ENCODE measurements around the gene PPP1R13B.

The PPP1R13B gene

DNA sequence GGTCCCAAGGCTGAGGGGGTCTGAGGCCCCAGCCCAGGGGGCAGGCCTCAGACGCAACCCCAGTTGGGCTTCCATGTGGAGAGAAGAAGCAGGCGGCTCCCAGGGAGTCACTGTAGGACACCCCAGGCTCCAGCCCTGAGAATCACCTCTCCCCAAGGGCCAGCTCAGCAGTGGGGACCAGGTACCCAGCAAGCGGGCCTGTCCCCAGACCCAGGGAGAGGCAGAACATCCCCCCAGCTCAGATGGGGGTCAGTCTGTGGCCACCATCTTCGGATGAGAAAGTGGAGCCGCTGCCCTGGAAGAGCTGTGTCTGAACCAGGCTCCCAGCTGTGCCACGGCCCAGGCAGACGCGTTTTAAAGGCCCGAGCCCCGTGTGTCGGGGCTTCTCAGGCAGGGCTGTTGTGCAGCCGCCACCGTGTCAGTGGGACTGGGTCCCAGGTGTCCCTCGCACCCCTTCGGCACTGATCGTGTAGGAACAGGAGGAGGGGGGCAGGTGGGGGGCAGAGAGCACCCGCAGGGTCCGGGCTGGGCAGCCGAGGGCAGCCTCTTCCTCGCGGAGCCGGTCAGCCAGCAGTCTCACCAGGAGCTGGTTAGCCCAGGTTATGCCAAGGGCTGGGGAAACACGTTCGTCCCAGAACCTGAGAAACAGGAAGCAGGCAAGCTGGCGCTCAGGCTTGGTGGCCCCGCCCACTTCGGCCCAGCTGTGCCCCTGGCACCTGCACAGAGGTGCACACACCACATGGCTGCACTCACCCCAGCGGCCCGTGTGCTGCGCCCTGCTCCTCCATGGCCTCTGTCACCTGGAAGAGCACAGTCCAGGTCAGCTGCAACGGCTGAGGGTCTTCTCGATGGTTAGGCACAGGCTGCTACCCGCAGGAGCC, 148.8 kb downstream of the PPP1R13B start:
- H3K27ac ChIP-seq (ENCODE audit: low read depth, low read length) = no peak overlapping the region
- H3K36me3 ChIP-seq (ENCODE audit: control insufficient read depth, insufficient read depth, low read length) = peaks cover 90% of the 10 kb centered on the region

DNA sequence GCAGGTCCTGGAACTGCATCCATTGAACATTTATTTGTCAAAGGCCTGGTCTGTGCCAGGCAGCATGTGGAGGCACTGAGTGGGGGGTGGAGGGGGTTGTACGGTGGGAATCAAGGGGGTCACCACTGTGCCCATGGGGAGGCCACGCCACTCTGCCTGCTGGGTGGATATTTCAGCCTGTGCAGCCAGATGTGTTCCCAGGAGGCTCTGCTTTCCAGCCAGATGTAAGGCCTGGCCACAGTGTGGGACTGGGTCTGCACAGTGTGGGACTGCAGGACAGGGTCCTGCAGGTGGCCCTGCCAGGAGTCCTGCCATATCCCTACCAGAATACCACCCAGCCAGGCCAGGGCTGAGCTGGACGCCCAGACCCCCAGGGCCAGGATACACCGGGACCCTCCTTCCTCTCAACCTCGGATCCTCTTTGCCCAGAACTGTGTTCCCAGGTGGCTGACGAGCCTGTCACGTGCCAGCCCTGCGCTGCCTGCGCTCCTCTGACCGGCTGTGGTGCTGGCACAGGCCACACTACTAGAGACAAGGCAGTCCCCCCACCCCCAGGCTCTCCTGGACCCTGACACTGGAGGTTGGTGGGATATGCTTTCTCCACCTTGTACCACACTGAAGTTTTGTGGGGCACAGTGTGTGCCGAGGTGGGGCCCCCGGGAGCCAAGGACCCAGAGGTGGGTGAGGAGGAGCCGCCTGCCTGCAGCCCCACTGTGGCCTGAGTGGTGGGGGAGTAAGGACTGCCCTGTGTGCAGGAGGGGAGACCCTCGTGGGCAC, 149.6 kb downstream of the PPP1R13B start:
- no peak overlapping the region for H3K27ac ChIP-seq (ENCODE audit: low read depth, low read length)
- H3K4me3 ChIP-seq (ENCODE audit: low read depth, low read length) = no peak overlapping the region
- H3K4me1 ChIP-seq (ENCODE audit: control insufficient read depth, insufficient read depth, low read length) = no peaks in the 10 kb centered on the region; the same call in 1 of the 2 replicates
- no peak overlapping the region for H3K9ac ChIP-seq (ENCODE audit: low read length)
- H3K27me3 ChIP-seq (ENCODE audit: control insufficient read depth, insufficient read depth, low read length) = no peaks in the 10 kb centered on the region
- peaks cover 92% of the 10 kb centered on the region for H3K36me3 ChIP-seq (ENCODE audit: control insufficient read depth, insufficient read depth, low read length)
- no peaks in the 10 kb centered on the region for H3K9me3 ChIP-seq (ENCODE audit: control insufficient read depth, insufficient read depth, low read depth, low read length)

More for the DNA sequence above, 148.8 kb downstream of the PPP1R13B start:
- Histone ChIP-seq H3K4me1 (ENCODE audit: control insufficient read depth, insufficient read depth, low read length) (no peaks in the 10 kb centered on the region; the same call in 1 of the 2 replicates), H3K27me3 (ENCODE audit: control insufficient read depth, insufficient read depth, low read length) (no peaks in the 10 kb centered on the region), H3K9me3 (ENCODE audit: control insufficient read depth, insufficient read depth, low read depth, low read length) (no peaks in the 10 kb centered on the region), H3K9ac (ENCODE audit: low read length) (no peak overlapping the region), H3K4me3 (ENCODE audit: low read depth, low read length) (no peak overlapping the region)

DNA sequence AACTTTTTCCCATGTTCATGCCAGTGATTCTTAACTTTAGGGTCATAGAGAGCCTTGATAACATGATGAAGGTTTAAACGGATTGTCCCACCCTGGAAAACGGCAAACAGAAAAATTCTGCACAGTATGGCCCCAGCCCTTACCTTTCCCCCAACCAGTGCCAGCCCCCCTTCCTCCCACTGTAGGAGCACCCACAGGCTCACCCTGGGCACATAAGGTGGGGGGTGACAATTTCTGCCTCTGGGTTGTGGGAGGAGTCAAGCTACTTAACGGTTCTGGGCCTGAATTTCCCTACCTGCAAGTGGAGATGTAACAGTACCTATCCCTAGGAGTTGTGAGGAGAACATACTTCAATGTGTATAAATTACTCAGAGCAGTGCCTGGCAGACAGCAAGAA, 150.2 kb downstream of the PPP1R13B start:
- no peaks in the 10 kb centered on the region for H3K9me3 ChIP-seq (ENCODE audit: control insufficient read depth, insufficient read depth, low read depth, low read length)
- no peak overlapping the region for H3K9ac ChIP-seq (ENCODE audit: low read length)
- H3K4me3 ChIP-seq (ENCODE audit: low read depth, low read length) = no peak overlapping the region
- no peaks in the 10 kb centered on the region; the same call in 1 of the 2 replicates for H3K4me1 ChIP-seq (ENCODE audit: control insufficient read depth, insufficient read depth, low read length)
- H3K27ac ChIP-seq (ENCODE audit: low read depth, low read length) = no peak overlapping the region
- no peaks in the 10 kb centered on the region for H3K27me3 ChIP-seq (ENCODE audit: control insufficient read depth, insufficient read depth, low read length)
- peaks cover 92% of the 10 kb centered on the region for H3K36me3 ChIP-seq (ENCODE audit: control insufficient read depth, insufficient read depth, low read length)

DNA sequence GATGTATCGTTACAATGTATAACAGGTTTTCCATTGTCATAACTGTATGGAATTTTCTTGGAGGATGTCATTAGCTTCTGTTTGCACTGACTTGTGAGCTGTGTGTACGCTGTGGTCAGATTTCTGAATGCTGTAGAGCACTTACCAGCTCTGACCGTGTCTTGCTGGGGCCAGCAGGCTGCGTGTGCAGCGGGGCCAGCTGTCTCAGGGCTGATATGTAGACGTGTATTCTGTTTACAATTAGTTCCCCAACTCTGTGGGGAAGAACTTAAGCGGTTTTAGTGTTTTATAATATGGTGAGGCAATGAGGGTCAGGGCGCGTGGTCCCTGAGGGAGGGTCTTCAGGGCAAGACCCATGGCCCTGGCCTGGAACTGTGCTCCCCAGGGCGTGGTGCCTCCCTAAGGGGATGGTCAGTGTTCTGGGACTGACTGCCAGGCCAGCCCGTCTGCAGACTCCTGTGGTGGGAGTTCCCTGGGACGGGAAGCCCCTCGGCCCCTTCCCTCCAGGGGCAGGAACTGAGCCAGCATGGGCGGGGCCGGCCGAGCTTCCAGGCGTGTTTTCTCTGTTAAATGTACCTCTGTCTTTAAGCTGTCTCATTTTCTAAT, 150.8 kb downstream of the PPP1R13B start:
- Histone ChIP-seq H3K4me1 (ENCODE audit: control insufficient read depth, insufficient read depth, low read length) (no peaks in the 10 kb centered on the region; the same call in 1 of the 2 replicates), H3K4me3 (ENCODE audit: low read depth, low read length) (no peak overlapping the region), H3K9ac (ENCODE audit: low read length) (no peak overlapping the region), H3K9me3 (ENCODE audit: control insufficient read depth, insufficient read depth, low read depth, low read length) (no peaks in the 10 kb centered on the region), H3K27ac (ENCODE audit: low read depth, low read length) (no peak overlapping the region), H3K36me3 (ENCODE audit: control insufficient read depth, insufficient read depth, low read length) (peaks cover 91% of the 10 kb centered on the region), H3K27me3 (ENCODE audit: control insufficient read depth, insufficient read depth, low read length) (no peaks in the 10 kb centered on the region)

DNA sequence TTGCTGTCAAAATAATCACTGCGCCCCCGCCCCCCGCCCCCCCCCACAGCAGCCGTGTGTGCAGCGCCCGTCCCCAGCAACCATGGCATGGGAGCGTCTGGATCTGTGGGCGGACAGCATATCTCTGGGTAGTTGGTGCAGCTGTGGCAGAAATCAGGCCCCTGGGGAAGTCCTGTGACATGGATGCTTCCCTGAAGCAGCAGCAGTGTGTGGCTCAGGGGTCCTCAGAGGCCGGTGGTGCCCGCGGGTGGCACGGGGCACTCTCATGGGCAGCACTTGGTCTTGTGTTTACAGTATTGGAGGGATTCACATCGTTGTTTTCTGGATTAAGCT, 151.3 kb downstream of the PPP1R13B start:
- H3K27me3 ChIP-seq (ENCODE audit: control insufficient read depth, insufficient read depth, low read length) = no peaks in the 10 kb centered on the region
- no peak overlapping the region for H3K27ac ChIP-seq (ENCODE audit: low read depth, low read length)
- H3K4me1 ChIP-seq (ENCODE audit: control insufficient read depth, insufficient read depth, low read length) = no peaks in the 10 kb centered on the region; the same call in 1 of the 2 replicates
- no peak overlapping the region for H3K4me3 ChIP-seq (ENCODE audit: low read depth, low read length)
- no peak overlapping the region for H3K9ac ChIP-seq (ENCODE audit: low read length)
- H3K36me3 ChIP-seq (ENCODE audit: control insufficient read depth, insufficient read depth, low read length) = peaks cover 86% of the 10 kb centered on the region
- no peaks in the 10 kb centered on the region for H3K9me3 ChIP-seq (ENCODE audit: control insufficient read depth, insufficient read depth, low read depth, low read length)

DNA sequence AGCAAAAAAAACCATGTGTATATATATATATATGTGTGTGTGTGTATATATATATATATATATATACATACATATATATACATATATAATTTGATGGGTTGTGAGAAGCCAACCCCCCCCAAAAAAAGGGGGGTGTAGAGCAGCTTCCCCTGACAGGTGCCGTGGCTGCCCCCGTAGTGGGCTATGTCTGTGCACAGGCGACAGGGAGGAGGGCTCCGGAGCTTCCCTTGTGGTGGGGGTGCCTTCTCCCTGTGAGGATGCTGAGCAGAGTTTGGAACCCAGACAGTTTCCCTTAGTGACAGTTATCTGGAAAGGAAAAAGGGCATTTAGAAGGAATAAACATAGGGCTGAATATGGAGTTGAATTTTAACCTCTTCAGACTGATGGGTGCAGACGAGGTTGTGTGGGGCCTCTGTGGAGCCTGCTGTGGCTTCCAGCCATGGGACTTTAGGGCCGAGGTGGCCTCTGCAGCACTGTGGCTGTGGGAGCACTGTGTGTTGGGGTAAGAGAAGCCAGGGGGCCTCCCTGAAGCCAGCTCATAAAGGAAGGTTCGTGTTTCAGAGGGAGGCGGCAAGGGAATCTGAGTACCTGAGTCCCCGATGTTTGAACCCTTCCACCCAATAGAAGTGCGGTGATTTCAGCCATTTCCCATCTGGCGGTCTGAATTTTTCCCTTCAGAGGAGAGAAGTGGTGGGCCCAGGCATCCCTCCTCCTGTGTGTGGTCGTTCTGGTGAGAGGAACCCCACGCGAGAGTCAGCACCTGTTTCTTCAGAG, 151.9 kb downstream of the PPP1R13B start:
- Histone ChIP-seq H3K9me3 (ENCODE audit: control insufficient read depth, insufficient read depth, low read depth, low read length) (no peaks in the 10 kb centered on the region), H3K27ac (ENCODE audit: low read depth, low read length) (no peak overlapping the region), H3K27me3 (ENCODE audit: control insufficient read depth, insufficient read depth, low read length) (no peaks in the 10 kb centered on the region), H3K4me3 (ENCODE audit: low read depth, low read length) (no peak overlapping the region), H3K4me1 (ENCODE audit: control insufficient read depth, insufficient read depth, low read length) (no peaks in the 10 kb centered on the region; the same call in 1 of the 2 replicates), H3K36me3 (ENCODE audit: control insufficient read depth, insufficient read depth, low read length) (peaks cover 83% of the 10 kb centered on the region), H3K9ac (ENCODE audit: low read length) (no peak overlapping the region)

DNA sequence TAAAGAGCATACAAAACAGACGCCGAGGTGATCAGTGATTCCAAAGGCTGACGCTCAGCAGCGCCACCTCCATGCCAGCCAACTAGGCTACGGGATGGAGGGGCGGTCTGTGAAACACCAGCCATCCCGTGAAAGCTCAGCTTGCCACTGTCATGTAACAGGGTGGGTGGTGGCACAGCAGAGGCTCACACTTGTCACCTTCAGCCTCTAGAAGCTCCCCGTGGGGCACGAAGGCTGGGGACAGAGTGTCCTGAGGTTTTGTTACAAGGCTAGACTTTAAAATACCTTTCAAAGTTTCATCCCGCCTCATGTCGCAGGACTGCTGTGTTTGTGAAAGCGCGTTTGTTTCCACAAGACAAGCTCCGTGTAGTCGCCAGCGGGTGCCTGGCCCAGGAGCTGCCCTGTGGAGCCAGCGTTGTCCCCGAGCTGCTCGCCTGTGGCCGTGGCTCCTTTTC, 152.8 kb downstream of the PPP1R13B start:
- Histone ChIP-seq H3K27ac (ENCODE audit: low read depth, low read length) (no peak overlapping the region), H3K9ac (ENCODE audit: low read length) (no peak overlapping the region), H3K9me3 (ENCODE audit: control insufficient read depth, insufficient read depth, low read depth, low read length) (no peaks in the 10 kb centered on the region), H3K4me3 (ENCODE audit: low read depth, low read length) (no peak overlapping the region), H3K27me3 (ENCODE audit: control insufficient read depth, insufficient read depth, low read length) (no peaks in the 10 kb centered on the region), H3K4me1 (ENCODE audit: control insufficient read depth, insufficient read depth, low read length) (peaks cover 1% of the 10 kb centered on the region; the same call in 1 of the 2 replicates), H3K36me3 (ENCODE audit: control insufficient read depth, insufficient read depth, low read length) (peaks cover 82% of the 10 kb centered on the region)

DNA sequence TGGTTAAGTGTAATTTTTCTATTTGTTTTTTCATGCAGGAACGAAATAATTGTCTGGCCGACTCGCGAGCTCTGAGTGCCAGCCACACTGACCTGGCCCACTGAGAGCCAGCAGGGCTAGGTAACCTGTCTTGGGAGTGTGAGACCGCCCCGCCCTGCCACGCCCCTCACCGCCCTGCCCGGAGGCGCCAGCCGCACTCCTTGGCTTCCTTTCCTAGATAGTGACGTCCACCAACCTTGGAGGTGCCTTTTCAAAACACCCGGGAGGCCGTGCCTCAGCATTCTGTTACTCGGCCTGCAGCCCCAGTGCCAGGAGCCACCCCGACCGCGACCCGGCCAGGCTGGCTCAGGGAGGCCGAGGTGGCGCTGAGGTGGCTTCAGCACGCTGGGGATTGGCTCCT, 153.9 kb downstream of the PPP1R13B start:
- no peaks in the 10 kb centered on the region for H3K9me3 ChIP-seq (ENCODE audit: control insufficient read depth, insufficient read depth, low read depth, low read length)
- H3K36me3 ChIP-seq (ENCODE audit: control insufficient read depth, insufficient read depth, low read length) = peaks cover 80% of the 10 kb centered on the region
- H3K27ac ChIP-seq (ENCODE audit: low read depth, low read length) = no peak overlapping the region
- H3K27me3 ChIP-seq (ENCODE audit: control insufficient read depth, insufficient read depth, low read length) = no peaks in the 10 kb centered on the region
- no peak overlapping the region for H3K9ac ChIP-seq (ENCODE audit: low read length)
- peaks cover 5% of the 10 kb centered on the region; the same call in 1 of the 2 replicates for H3K4me1 ChIP-seq (ENCODE audit: control insufficient read depth, insufficient read depth, low read length)
- H3K4me3 ChIP-seq (ENCODE audit: low read depth, low read length) = no peak overlapping the region

DNA sequence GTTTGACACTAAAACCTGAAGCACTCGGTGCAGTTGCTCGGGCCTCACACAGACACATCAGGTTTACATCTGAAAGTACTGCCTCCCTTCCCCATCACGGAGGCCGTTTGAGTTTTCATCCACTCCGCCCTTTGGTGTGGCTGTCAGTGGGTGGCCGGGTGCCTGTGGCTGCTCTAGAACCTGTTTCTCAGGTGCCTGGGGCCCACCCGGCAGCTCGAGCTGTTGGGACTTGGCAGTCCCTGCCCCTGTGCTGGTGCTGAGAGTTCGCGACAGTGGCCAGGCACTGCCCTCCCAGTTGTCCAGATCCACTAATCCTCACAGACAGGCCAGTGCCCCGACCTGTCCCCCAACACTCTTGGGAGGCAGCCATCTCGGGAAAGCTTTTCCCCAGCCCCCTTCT, 154.5 kb downstream of the PPP1R13B start:
- Histone ChIP-seq H3K4me3 (ENCODE audit: low read depth, low read length) (no peak overlapping the region), H3K36me3 (ENCODE audit: control insufficient read depth, insufficient read depth, low read length) (peaks cover 79% of the 10 kb centered on the region), H3K27ac (ENCODE audit: low read depth, low read length) (no peak overlapping the region), H3K4me1 (ENCODE audit: control insufficient read depth, insufficient read depth, low read length) (peaks cover 5% of the 10 kb centered on the region; the same call in 1 of the 2 replicates), H3K27me3 (ENCODE audit: control insufficient read depth, insufficient read depth, low read length) (no peaks in the 10 kb centered on the region), H3K9me3 (ENCODE audit: control insufficient read depth, insufficient read depth, low read depth, low read length) (no peaks in the 10 kb centered on the region), H3K9ac (ENCODE audit: low read length) (no peak overlapping the region)

DNA sequence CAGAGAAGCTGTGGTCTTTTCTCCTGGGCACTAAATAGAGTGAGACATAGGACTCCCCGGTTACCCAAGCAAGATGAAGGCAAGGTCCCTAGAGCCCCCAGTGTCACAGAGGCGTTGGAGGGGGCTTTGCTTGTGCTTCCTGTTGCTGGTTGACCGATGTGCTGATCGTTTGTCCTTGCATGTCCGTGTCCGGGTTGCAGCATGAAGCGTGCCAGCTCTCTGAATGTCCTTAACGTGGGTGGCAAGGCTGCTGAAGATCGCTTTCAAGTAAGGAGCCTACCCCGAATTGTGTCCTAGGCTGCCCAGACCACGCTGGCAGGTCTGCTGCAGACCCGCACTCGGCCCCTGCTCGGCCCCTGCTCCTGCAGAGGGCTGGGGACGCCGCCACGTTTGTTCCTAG, 155.2 kb downstream of the PPP1R13B start:
- Histone ChIP-seq H3K27ac (ENCODE audit: low read depth, low read length) (no peak overlapping the region), H3K27me3 (ENCODE audit: control insufficient read depth, insufficient read depth, low read length) (no peaks in the 10 kb centered on the region), H3K9ac (ENCODE audit: low read length) (no peak overlapping the region), H3K9me3 (ENCODE audit: control insufficient read depth, insufficient read depth, low read depth, low read length) (no peaks in the 10 kb centered on the region), H3K4me1 (ENCODE audit: control insufficient read depth, insufficient read depth, low read length) (peaks cover 5% of the 10 kb centered on the region; the same call in 1 of the 2 replicates), H3K4me3 (ENCODE audit: low read depth, low read length) (no peak overlapping the region), H3K36me3 (ENCODE audit: control insufficient read depth, insufficient read depth, low read length) (peaks cover 79% of the 10 kb centered on the region)

All from HUES6 (cell line).